Measurements from ENCODE around the gene SPP2.

Gene SPP2

GRCh38 chr2:234091883-234092282 lies 41.4 kb downstream of the SPP2 start:
- no peak for TF ChIP-seq GATA1 (IDR thresholded peaks at IDR 0.05; ENCODE audit: low read depth, low read length)
- no peak for TF ChIP-seq POLR2A (IDR thresholded peaks at IDR 0.05; ENCODE audit: low read length)
- no peak for DNase-seq

GRCh38 chr2:234092344-234092743 lies 41.8 kb downstream of the SPP2 start:
- DNase-seq = no peak
- TF ChIP-seq GATA1 (IDR thresholded peaks at IDR 0.05; ENCODE audit: low read depth, low read length) (no peak), POLR2A (IDR thresholded peaks at IDR 0.05; ENCODE audit: low read length) (no peak)

GRCh38 chr2:234095301-234095700 lies 44.8 kb downstream of the SPP2 start:
- TF ChIP-seq POLR2A (IDR thresholded peaks at IDR 0.05; ENCODE audit: low read length) = no peak
- TF ChIP-seq GATA1 (IDR thresholded peaks at IDR 0.05; ENCODE audit: low read depth, low read length) = no peak
- DNase-seq = no peak

GRCh38 chr2:234096164-234096563 lies 45.7 kb downstream of the SPP2 start:
- no peak for TF ChIP-seq GATA1 (IDR thresholded peaks at IDR 0.05; ENCODE audit: low read depth, low read length)
- TF ChIP-seq POLR2A (IDR thresholded peaks at IDR 0.05; ENCODE audit: low read length) = no peak
- peak in 1 of 2 experiments; percentile 3 for DNase-seq

- no peak for DNase-seq
- TF ChIP-seq GATA1 (IDR thresholded peaks at IDR 0.05; ENCODE audit: low read depth, low read length) = no peak
- TF ChIP-seq POLR2A (IDR thresholded peaks at IDR 0.05; ENCODE audit: low read length) = no peak
Observed at GRCh38 chr2:234098681-234099080, 48.2 kb downstream of the SPP2 start.

- TF ChIP-seq POLR2A (IDR thresholded peaks at IDR 0.05; ENCODE audit: low read length) = no peak
- TF ChIP-seq GATA1 (IDR thresholded peaks at IDR 0.05; ENCODE audit: low read depth, low read length) = no peak
- no peak for DNase-seq
Observed at GRCh38 chr2:234099266-234099665, 48.8 kb downstream of the SPP2 start.

GRCh38 chr2:234100686-234101085 lies 50.2 kb downstream of the SPP2 start:
- no peak for DNase-seq
- TF ChIP-seq GATA1 (IDR thresholded peaks at IDR 0.05; ENCODE audit: low read depth, low read length) = no peak
- no peak for TF ChIP-seq POLR2A (IDR thresholded peaks at IDR 0.05; ENCODE audit: low read length)

- no peak for TF ChIP-seq POLR2A (IDR thresholded peaks at IDR 0.05; ENCODE audit: low read length)
- no peak for TF ChIP-seq GATA1 (IDR thresholded peaks at IDR 0.05; ENCODE audit: low read depth, low read length)
Observed at GRCh38 chr2:234102112-234102511, 51.6 kb downstream of the SPP2 start.

GRCh38 chr2:234107861-234108260 lies 57.4 kb downstream of the SPP2 start:
- TF ChIP-seq GATA1 (IDR thresholded peaks at IDR 0.05; ENCODE audit: low read depth, low read length) (no peak), POLR2A (IDR thresholded peaks at IDR 0.05; ENCODE audit: low read length) (no peak)
- DNase-seq = no peak

More at GRCh38 chr2:234102112-234102511, 51.6 kb downstream of the SPP2 start:
- DNase-seq = no peak

- no peak for DNase-seq
- TF ChIP-seq POLR2A (IDR thresholded peaks at IDR 0.05; ENCODE audit: low read length) (no peak), GATA1 (IDR thresholded peaks at IDR 0.05; ENCODE audit: low read depth, low read length) (no peak)
Observed at GRCh38 chr2:234109321-234109720, 58.8 kb downstream of the SPP2 start.

- no peak for DNase-seq
- no peak for TF ChIP-seq GATA1 (IDR thresholded peaks at IDR 0.05; ENCODE audit: low read depth, low read length)
- TF ChIP-seq POLR2A (IDR thresholded peaks at IDR 0.05; ENCODE audit: low read length) = no peak
Observed at GRCh38 chr2:234110219-234110618, 59.7 kb downstream of the SPP2 start.

GRCh38 chr2:234111523-234111922 lies 61.0 kb downstream of the SPP2 start:
- TF ChIP-seq GATA1 (IDR thresholded peaks at IDR 0.05; ENCODE audit: low read depth, low read length) (no peak), POLR2A (IDR thresholded peaks at IDR 0.05; ENCODE audit: low read length) (no peak)
- no peak for DNase-seq

GRCh38 chr2:234116010-234116409 lies 65.5 kb downstream of the SPP2 start:
- TF ChIP-seq POLR2A (IDR thresholded peaks at IDR 0.05; ENCODE audit: low read length) (no peak), GATA1 (IDR thresholded peaks at IDR 0.05; ENCODE audit: low read depth, low read length) (no peak)
- no peak for DNase-seq

GRCh38 chr2:234121999-234122398 lies 71.5 kb downstream of the SPP2 start:
- TF ChIP-seq GATA1 (IDR thresholded peaks at IDR 0.05; ENCODE audit: low read depth, low read length) (no peak), POLR2A (IDR thresholded peaks at IDR 0.05; ENCODE audit: low read length) (no peak)
- DNase-seq = no peak

- no peak for DNase-seq
- no peak for TF ChIP-seq POLR2A (IDR thresholded peaks at IDR 0.05; ENCODE audit: low read length)
- no peak for TF ChIP-seq GATA1 (IDR thresholded peaks at IDR 0.05; ENCODE audit: low read depth, low read length)
Observed at GRCh38 chr2:234125451-234126145, 75.1 kb downstream of the SPP2 start.
